HFF-Myc (cell line): ENCODE results near the gene NFKBIA.

Experiments used
- DNase-seq: peaks from one replicate; pipeline ENCODE4 v3.0.0-alpha.2; 2011; ENCODE audit warnings: low read depth; ENCODE audit errors: extremely low read depth
- H3K4me3 ChIP-seq: replicated peaks from 2 replicates; pipeline ENCODE4 v1.5.1; 2011; ENCODE audit warnings: low read depth, mild to moderate bottlenecking, control low read depth, low read length
- TF ChIP-seq, protein P1 (sequence below): IDR thresholded peaks from 2 replicates; pipeline ENCODE4 v1.5.1; 2012; ENCODE audit warnings: mild to moderate bottlenecking, low read depth, low read length, control low read depth; ENCODE audit errors: missing control alignments

Gene NFKBIA

DNA sequence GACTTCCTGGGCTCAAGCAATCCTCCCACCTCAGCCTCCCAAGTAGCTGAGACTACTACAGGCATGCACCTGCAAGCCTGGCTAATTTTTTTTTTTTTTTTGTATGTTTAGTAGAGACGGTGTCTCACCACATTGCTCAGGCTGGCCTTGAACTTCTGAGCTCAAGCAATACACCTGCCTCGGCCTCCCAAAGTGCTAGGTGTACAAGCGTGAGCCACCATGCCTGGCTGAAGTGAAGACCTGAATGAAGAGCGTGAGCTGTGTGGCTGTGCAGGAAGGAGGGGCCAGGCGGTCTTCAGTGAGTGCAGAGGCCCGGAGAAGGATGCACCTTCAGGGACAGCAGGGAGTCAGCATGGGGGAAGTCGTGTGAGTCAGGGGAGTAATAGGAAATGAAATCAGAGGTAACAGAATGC lies 14.9 kb upstream of the NFKBIA start:
- H3K4me3 ChIP-seq: no peak overlapping the region
- TF ChIP-seq, protein P1, sequence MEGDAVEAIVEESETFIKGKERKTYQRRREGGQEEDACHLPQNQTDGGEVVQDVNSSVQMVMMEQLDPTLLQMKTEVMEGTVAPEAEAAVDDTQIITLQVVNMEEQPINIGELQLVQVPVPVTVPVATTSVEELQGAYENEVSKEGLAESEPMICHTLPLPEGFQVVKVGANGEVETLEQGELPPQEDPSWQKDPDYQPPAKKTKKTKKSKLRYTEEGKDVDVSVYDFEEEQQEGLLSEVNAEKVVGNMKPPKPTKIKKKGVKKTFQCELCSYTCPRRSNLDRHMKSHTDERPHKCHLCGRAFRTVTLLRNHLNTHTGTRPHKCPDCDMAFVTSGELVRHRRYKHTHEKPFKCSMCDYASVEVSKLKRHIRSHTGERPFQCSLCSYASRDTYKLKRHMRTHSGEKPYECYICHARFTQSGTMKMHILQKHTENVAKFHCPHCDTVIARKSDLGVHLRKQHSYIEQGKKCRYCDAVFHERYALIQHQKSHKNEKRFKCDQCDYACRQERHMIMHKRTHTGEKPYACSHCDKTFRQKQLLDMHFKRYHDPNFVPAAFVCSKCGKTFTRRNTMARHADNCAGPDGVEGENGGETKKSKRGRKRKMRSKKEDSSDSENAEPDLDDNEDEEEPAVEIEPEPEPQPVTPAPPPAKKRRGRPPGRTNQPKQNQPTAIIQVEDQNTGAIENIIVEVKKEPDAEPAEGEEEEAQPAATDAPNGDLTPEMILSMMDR: no peak
- DNase-seq: no peak

DNA sequence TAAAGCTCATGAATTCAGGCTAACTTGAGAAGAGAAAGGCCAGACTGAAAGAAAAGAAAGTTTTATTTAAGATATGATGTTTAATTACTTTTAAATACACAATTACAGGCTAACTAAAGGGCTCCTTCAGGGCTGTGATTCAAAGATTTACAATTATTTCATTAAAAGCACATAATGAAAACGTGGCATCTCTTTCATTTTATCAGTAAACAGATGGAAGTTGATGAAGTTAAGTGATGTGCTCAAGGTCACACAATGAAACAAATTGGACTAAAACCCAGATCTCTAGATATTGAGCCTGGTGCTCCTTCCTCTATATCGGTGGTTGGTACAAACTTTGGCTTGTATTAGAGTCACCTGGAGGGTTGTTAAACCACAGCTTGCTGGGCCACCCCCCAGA lies 13.5 kb upstream of the NFKBIA start:
- DNase-seq: no peak
- TF ChIP-seq, protein P1: no peak
- no peak overlapping the region for H3K4me3 ChIP-seq

DNA sequence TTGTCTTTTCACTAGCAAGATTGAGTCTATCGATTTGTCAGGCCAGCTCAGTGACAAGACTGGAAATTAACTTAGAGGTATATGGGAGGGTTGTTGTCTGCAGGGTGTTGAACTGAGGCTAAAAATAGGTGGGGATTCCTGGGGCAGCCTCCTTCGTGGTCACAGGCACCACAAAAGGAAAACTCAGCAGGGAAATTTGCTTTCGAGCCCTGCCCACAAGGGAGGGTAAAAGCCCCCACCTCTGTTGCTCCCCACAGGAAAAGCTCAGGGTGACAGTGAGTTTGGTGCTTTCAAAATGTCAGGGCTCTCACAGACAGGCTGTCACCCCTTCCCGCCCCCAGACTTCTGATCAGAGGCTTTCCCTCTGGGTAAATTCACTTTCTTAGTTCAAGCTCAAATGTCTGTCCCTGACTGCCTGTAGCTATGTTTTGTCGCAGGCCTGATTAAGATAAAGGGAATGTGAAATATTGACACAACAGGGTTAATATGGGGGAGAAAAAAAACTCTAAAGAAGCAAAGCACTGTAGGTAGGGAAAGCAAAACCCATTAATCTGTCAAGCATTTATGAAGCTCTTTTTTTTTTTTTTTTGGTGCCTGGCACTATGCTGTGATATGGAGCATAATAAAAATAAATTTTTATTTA lies 11.7 kb upstream of the NFKBIA start:
- DNase-seq: no peak
- TF ChIP-seq, protein P1: no peak
- no peak overlapping the region for H3K4me3 ChIP-seq

DNA sequence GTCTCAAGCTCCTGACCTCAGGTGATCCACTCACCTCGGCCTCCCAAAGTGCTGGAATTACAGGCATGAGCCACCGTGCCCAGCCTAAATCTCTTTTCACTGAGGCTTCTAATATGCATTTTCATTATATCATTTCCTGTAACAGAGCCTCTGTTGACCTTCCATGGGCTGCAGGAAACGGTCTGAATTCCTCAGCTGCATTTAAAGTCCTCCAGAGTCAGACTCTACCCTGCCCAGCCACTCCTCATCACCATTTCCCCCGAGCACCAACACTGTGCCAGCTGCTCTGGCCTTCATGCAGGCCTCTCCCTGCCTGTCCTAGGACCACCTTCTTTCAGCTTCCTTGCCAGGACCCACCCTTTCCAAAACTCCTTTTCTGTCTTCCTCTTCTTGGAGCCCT lies 9.8 kb upstream of the NFKBIA start:
- no peak overlapping the region for H3K4me3 ChIP-seq
- TF ChIP-seq, protein P1: no peak
- no peak for DNase-seq

DNA sequence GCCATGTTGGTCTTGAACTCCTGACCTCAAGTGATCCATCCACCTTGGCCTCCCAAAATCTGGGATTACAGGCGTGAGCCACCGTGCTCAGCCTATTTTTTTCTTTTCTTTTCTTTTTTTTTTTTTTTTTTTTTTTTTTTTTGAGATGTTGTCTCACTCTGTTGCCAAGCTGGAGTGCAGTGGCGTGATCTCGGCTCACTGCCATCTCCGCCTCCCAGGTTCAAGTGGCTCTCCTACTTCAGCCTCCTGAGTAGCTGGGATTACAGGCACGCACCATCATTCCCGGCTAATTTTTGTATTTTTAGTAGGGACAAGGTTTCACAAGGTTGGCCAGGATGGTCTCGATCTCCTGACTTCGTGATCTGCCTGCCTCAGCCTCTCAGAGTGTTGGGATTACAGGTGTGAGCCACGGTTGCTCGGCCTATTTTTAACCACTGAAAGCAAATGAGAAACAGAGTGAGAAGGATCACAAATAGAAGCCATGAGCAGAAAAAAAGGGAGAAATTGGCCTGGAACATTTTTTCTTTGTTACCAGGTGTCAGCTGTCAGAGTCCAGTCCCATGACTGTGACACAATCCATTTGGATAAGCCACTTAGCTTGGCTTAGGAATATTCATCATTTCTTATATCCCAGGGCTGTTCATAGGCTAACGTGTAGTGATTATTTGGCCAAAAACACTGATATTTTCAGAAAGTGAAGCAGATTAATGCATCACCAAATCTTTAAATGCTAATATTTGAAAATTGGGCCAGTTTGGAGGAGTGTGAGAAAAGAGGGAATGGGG lies 7.9 kb upstream of the NFKBIA start:
- TF ChIP-seq, protein P1: no peak
- H3K4me3 ChIP-seq: no peak overlapping the region
- DNase-seq: no peak

DNA sequence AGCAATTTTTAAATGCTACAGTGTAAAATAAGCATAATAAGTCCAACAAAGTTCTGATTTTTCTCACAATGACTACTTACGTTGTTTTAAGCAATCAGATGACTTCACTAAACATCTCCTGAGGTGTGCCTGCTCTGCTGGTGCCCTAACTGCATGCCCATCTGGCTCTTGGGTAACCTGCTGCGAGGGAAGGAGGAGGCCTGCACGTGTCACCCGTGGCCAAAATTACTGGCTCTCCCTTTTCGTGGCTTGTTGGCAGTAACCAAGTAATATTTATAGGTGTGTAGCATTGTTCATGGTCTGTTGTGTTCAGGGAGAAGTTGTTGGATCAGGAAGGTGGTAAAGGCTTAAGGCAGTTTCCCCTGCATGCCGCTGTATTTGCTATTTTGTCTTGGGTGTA lies 6.3 kb upstream of the NFKBIA start:
- DNase-seq: no peak
- TF ChIP-seq, protein P1: no peak
- no peak overlapping the region for H3K4me3 ChIP-seq
